H1 (cell line): ENCODE measurements around the gene TMEM120B. TPM values are rescaled to one million over a fixed set of nuclear protein-coding genes. Genes with fewer than 3 reads are reported as not detected.

Experiments used
- CTCF ChIA-PET: fragments of 300-600 bp; sonication (Branson Sonifier 250); formaldehyde crosslinking; loops from one replicate; lab custom pipeline; 2021; ENCODE audit not compliant: partially characterized antibody; lab: Charles Lee
- POLR2A ChIA-PET: fragments of 300-600 bp; sonication (Branson Sonifier 250); formaldehyde crosslinking; loops from one replicate; lab custom pipeline; 2021; ENCODE audit warnings: inconsistent platforms; ENCODE audit not compliant: partially characterized antibody; lab: Charles Lee
- DNase-seq, 2 experiments: peaks; one replicate each; pipeline versions ENCODE4 v3.0.0 to v3.0.0-alpha.2; 2010 to 2022; ENCODE audit warnings: low spot score in 2 of 2, low read depth in 1 of 2, mixed read lengths in 1 of 2
- FAIRE-seq: peaks from 2 replicates; lab custom pipeline; 2011; peaks lifted over from hg19 to GRCh38; lab: Jason Lieb, UNC
- H2AFZ ChIP-seq: 2 replicates; pipeline ENCODE4 v1.8.1; 2012; ENCODE audit warnings: low read length, inconsistent platforms
- H2AK5ac ChIP-seq: 2 replicates; pipeline ENCODE4 v1.6.1; 2013; ENCODE audit warnings: low read depth, low read length
- H2BK120ac ChIP-seq: replicated peaks from 2 replicates; pipeline ENCODE3; 2013; ENCODE audit warnings: low read depth, low read length, inconsistent platforms
- H2BK12ac ChIP-seq: 2 replicates; pipeline ENCODE4 v1.6.1; 2013; ENCODE audit warnings: low read depth, low read length
- H2BK15ac ChIP-seq: 2 replicates; pipeline ENCODE4 v1.6.1; 2013; ENCODE audit warnings: low read length
- H2BK20ac ChIP-seq: 2 replicates; pipeline ENCODE4 v1.6.1; 2013; ENCODE audit warnings: low read length
- H2BK5ac ChIP-seq: 2 replicates; pipeline ENCODE4 v1.6.1; 2013; ENCODE audit warnings: low read depth, low read length
- H3K14ac ChIP-seq: 2 replicates; pipeline ENCODE4 v1.6.1; 2013; ENCODE audit warnings: inconsistent platforms; ENCODE audit not compliant: insufficient read length
- H3K18ac ChIP-seq: 2 replicates; pipeline ENCODE4 v1.6.1; 2013; ENCODE audit warnings: low read length; ENCODE audit errors: extremely low read depth
- H3K23ac ChIP-seq: 2 replicates; pipeline ENCODE4 v1.6.1; 2013; ENCODE audit warnings: inconsistent platforms; ENCODE audit not compliant: insufficient read length
- H3K23me2 ChIP-seq: 2 replicates; pipeline ENCODE4 v1.6.1; 2013; ENCODE audit warnings: low read depth, low read length
- H3K27ac ChIP-seq: 2 replicates; pipeline ENCODE4 v1.6.1; 2011; ENCODE audit warnings: low read depth, low read length, inconsistent platforms
- H3K27me3 ChIP-seq, 4 experiments: replicated peaks in 1 of 4; 1 replicate in 1 of 4; 2 replicates in 3 of 4; pipeline versions ENCODE4 v1.6.1 to v1.8.1; 2011 to 2013; ENCODE audit warnings: low read length in 3 of 4, mild to moderate bottlenecking in 3 of 4, inconsistent platforms in 2 of 4, mixed read lengths in 2 of 4, moderate library complexity in 1 of 4; ENCODE audit not compliant: control insufficient read depth in 3 of 4, insufficient read depth in 3 of 4; ENCODE audit errors: extremely low read depth in 1 of 4
- H3K36me3 ChIP-seq, 4 experiments: 2 replicates each; pipeline versions ENCODE4 v1.6.1 to v1.8.1; 2011 to 2013; ENCODE audit warnings: mild to moderate bottlenecking in 4 of 4, low read length in 3 of 4, moderate library complexity in 2 of 4, control low read depth in 1 of 4, inconsistent platforms in 1 of 4; ENCODE audit not compliant: insufficient read depth in 4 of 4, control insufficient read depth in 2 of 4
- H3K4ac ChIP-seq: replicated peaks from 2 replicates; pipeline ENCODE3; 2013; ENCODE audit warnings: low read length, low read depth, mixed read lengths, inconsistent platforms; ENCODE audit not compliant: insufficient read length
- H3K4me1 ChIP-seq, 4 experiments: replicated peaks in 1 of 4; 1 replicate in 1 of 4; 2 replicates in 3 of 4; pipeline versions ENCODE4 v1.6.1 to v1.8.1; 2011 to 2013; ENCODE audit warnings: low read length in 3 of 4, inconsistent platforms in 2 of 4, mixed read lengths in 1 of 4; ENCODE audit not compliant: insufficient read depth in 4 of 4, control insufficient read depth in 3 of 4
- H3K4me2 ChIP-seq, 2 experiments: 2 replicates each; pipeline versions ENCODE4 v1.6.1 to v1.8.1; 2011 to 2013; ENCODE audit warnings: low read depth in 2 of 2, low read length in 2 of 2, control low read depth in 1 of 2, inconsistent platforms in 1 of 2, mild to moderate bottlenecking in 1 of 2; ENCODE audit not compliant: insufficient read depth in 1 of 2
- H3K4me3 ChIP-seq, 4 experiments: fragments of 200-600, 300-600 bp in 1 of 4; sonication (generic), shearing (Covaris generic), sonication (Bioruptor Twin) in 1 of 4; 2 replicates each; pipeline versions ENCODE4 v1.5.1 to v1.8.1; 2011 to 2016; ENCODE audit warnings: low read length in 4 of 4, low read depth in 3 of 4, control low read depth in 2 of 4, inconsistent platforms in 2 of 4, mild to moderate bottlenecking in 2 of 4, mixed read lengths in 1 of 4, moderate library complexity in 1 of 4; ENCODE audit not compliant: insufficient read depth in 2 of 4; ENCODE audit errors: extremely low read depth in 1 of 4
- H3K56ac ChIP-seq: replicated peaks from 2 replicates; pipeline ENCODE3; 2013; ENCODE audit warnings: low read depth, mild to moderate bottlenecking, mixed read lengths, low read length, inconsistent platforms; ENCODE audit not compliant: insufficient read length
- H3K79me1 ChIP-seq: 2 replicates; pipeline ENCODE4 v1.6.1; 2013; ENCODE audit warnings: low read depth, low read length, control low read depth
- H3K79me2 ChIP-seq, 2 experiments: 2 replicates each; pipeline versions ENCODE4 v1.6.1 to v1.8.1; 2012 to 2013; ENCODE audit warnings: low read length in 2 of 2, mild to moderate bottlenecking in 2 of 2, inconsistent platforms in 1 of 2; ENCODE audit not compliant: insufficient read depth in 2 of 2, control insufficient read depth in 1 of 2
- H3K9ac ChIP-seq, 4 experiments: replicated peaks in 1 of 4; 1 replicate in 1 of 4; 2 replicates in 3 of 4; pipeline versions ENCODE4 v1.6.1 to v1.8.1; 2011 to 2013; ENCODE audit warnings: low read depth in 3 of 4, low read length in 3 of 4, control low read depth in 2 of 4, mild to moderate bottlenecking in 2 of 4, moderate library complexity in 2 of 4, inconsistent platforms in 1 of 4; ENCODE audit errors: extremely low read depth in 1 of 4
- H3K9me3 ChIP-seq, 2 experiments: 2 replicates each; pipeline versions ENCODE4 v1.6.1 to v1.8.1; 2012 to 2013; ENCODE audit warnings: mild to moderate bottlenecking in 2 of 2, moderate library complexity in 2 of 2, control low read depth in 1 of 2, inconsistent platforms in 1 of 2, low read depth in 1 of 2, low read length in 1 of 2, mixed read lengths in 1 of 2; ENCODE audit not compliant: insufficient read depth in 2 of 2
- H4K20me1 ChIP-seq, 2 experiments: replicated peaks in 1 of 2; 2 replicates each; pipeline versions ENCODE3 to v1.8.1; 2011 to 2013; ENCODE audit warnings: inconsistent platforms in 2 of 2, low read length in 2 of 2, mild to moderate bottlenecking in 1 of 2; ENCODE audit not compliant: insufficient read depth in 2 of 2, control insufficient read depth in 1 of 2
- H4K5ac ChIP-seq: 2 replicates; pipeline ENCODE4 v1.6.1; 2013; ENCODE audit warnings: low read length, low read depth, mixed read lengths, inconsistent platforms; ENCODE audit not compliant: insufficient read length
- H4K8ac ChIP-seq: 2 replicates; pipeline ENCODE4 v1.8.0; 2013; ENCODE audit warnings: mild to moderate bottlenecking, moderate library complexity, low read length, inconsistent platforms; ENCODE audit not compliant: insufficient read depth; ENCODE audit errors: extremely low read depth
- H4K91ac ChIP-seq: replicated peaks from 2 replicates; pipeline ENCODE3; 2013; ENCODE audit warnings: low read length, mixed read lengths, inconsistent platforms; ENCODE audit not compliant: insufficient read length
- EGR1 ChIP-seq: IDR thresholded peaks from 2 replicates; pipeline ENCODE4 v1.6.1; 2011; ENCODE audit warnings: low read depth, low read length, borderline replicate concordance
- FOSL1 ChIP-seq: IDR thresholded peaks from 2 replicates; pipeline ENCODE4 v1.6.1; 2011; ENCODE audit warnings: mild to moderate bottlenecking, low read depth, low read length, moderate library complexity; ENCODE audit not compliant: insufficient read depth
- GTF2F1 ChIP-seq: IDR thresholded peaks from 2 replicates; pipeline ENCODE4 v1.6.1; 2012; ENCODE audit warnings: low read depth, low read length, improper control_type of control experiment, borderline replicate concordance
- JUND ChIP-seq: IDR thresholded peaks from 2 replicates; pipeline ENCODE4 v1.6.1; 2011; ENCODE audit warnings: mild to moderate bottlenecking, improper control_type of control experiment, low read length
- KDM1A ChIP-seq: fragments of 200-600, 300-600 bp; sonication (generic); IDR thresholded peaks from 2 replicates; pipeline ENCODE4 v1.7.1; 2016; ENCODE audit warnings: mild to moderate bottlenecking, low read length, borderline replicate concordance
- MAX ChIP-seq: IDR thresholded peaks from 2 replicates; pipeline ENCODE4 v1.6.1; 2012; ENCODE audit warnings: inconsistent platforms
- NANOG ChIP-seq: IDR thresholded peaks from 2 replicates; pipeline ENCODE4 v1.6.1; 2011; ENCODE audit warnings: low read length, low read depth, mild to moderate bottlenecking, inconsistent platforms; ENCODE audit not compliant: insufficient read depth, poor library complexity, severe bottlenecking
- RAD21 ChIP-seq, 2 experiments: IDR thresholded peaks in 1 of 2; conservative IDR thresholded peaks in 1 of 2; 2 replicates each; pipeline ENCODE4 v1.6.1; 2011; ENCODE audit warnings: low read depth in 2 of 2, low read length in 2 of 2, improper control_type of control experiment in 1 of 2, inconsistent platforms in 1 of 2, mild to moderate bottlenecking in 1 of 2, moderate library complexity in 1 of 2
- SIN3A ChIP-seq, 2 experiments: IDR thresholded peaks in 1 of 2; conservative IDR thresholded peaks in 1 of 2; 2 replicates each; pipeline ENCODE4 v1.6.1; 2011 to 2012; ENCODE audit warnings: low read length in 2 of 2, improper control_type of control experiment in 1 of 2, low read depth in 1 of 2, mild to moderate bottlenecking in 1 of 2
- TAF7 ChIP-seq: optimal IDR thresholded peaks from 2 replicates; pipeline ENCODE3; 2011; ENCODE audit warnings: low read depth, mild to moderate bottlenecking, inconsistent platforms, low read length, moderate library complexity, borderline replicate concordance
- WGBS, 2 experiments: shearing (Covaris generic) in 1 of 2; methylation state at CpG; one replicate each; pipeline versions ENCODE4 v1.1.6 to v1.1.7; 2013 to 2015; ENCODE audit warnings: low lambda C conversion rate in 2 of 2, mixed read lengths in 2 of 2, inconsistent platforms in 1 of 2, low coverage in 1 of 2, missing lambda C conversion rate in 1 of 2; ENCODE audit not compliant: insufficient replicate concordance in 2 of 2, insufficient coverage in 1 of 2, insufficient read length in 1 of 2; ENCODE audit errors: extremely low coverage in 1 of 2, missing lambda C conversion rate in 1 of 2; 5-methylcytosine and 5-hydroxymethylcytosine counted together
- polyA plus RNA-seq, 7 experiments: library from polyadenylated mRNA; depleted of rRNA in 3 of 7; stranded (reverse) in 5 of 7; unstranded in 2 of 7; fragments of >200 nt in 5 of 7; fragments of 200-250 nt in 2 of 7; gene quantifications; 1 replicate in 5 of 7; 2 replicates in 1 of 7; 4 replicates in 1 of 7; pipeline versions ENCODE4 v1.2.1 to v1.2.3, GENCODE V29; 2011 to 2013; ENCODE audit warnings: missing spikeins in 2 of 7, mixed read lengths in 2 of 7
- total RNA-seq: library from RNA; stranded (reverse); fragmentation: NEBNext Ultra II Directional; extraction: Animal tissue kit (Norgen Biotek cat#: 25700); gene quantifications from 2 replicates; pipeline ENCODE4 v1.2.1, GENCODE V29; 2021

Gene TMEM120B
- total and polyA plus RNA-seq, 2 of the 8 experiments (the other 6 are each of a cell fraction or from before 2014, with no cell fraction given), result 22.0 to 29.1 TPM

GRCh38 chr12:121751034-121751433 is 38.5 kb downstream of the TMEM120B start:
- Histone ChIP-seq H3K79me2 (no peaks in the 10 kb centered on the region), H3K36me3 (peaks cover 0 to 31% (median 6%) of the 10 kb centered on the region in 4 experiments; a peak in 4 of 8 replicates), H3K23me2 (peaks cover 10% of the 10 kb centered on the region; the same call in 1 of the 2 replicates), H2BK120ac (no peak overlapping the region), H3K4me1 (no peaks in the 10 kb centered on the region), H2BK12ac (no peak overlapping the region), H3K4ac (no peak overlapping the region), H4K5ac (no peak overlapping the region), H2BK20ac (no peak overlapping the region), H2AK5ac (no peak overlapping the region), H3K4me2 (no peak overlapping the region), H4K20me1 (peaks cover 3 to 16% of the 10 kb centered on the region in 2 experiments), H3K79me1 (no peaks in the 10 kb centered on the region), H2BK15ac (no peak overlapping the region), H3K56ac (no peak overlapping the region), H3K18ac (no peak overlapping the region), H3K27ac (no peak overlapping the region), H4K91ac (no peak overlapping the region), H2AFZ (no peak overlapping the region), H3K4me3 (no peak overlapping the region), H3K14ac (no peak overlapping the region), H3K9ac (no peak overlapping the region), H3K9me3 (no peaks in the 10 kb centered on the region), H2BK5ac (no peak overlapping the region), H4K8ac (no peak overlapping the region), H3K23ac (no peak overlapping the region), H3K27me3 (no peaks in the 10 kb centered on the region)
- no peak for TF ChIP-seq NANOG
- no peak for TF ChIP-seq SIN3A (conservative IDR thresholded peaks at IDR 0.05 in 1 of 2, IDR thresholded peaks at IDR 0.05 in 1 of 2; ENCODE audit: low read depth in 1 of 2, low read length in 2 of 2)
- no peak for TF ChIP-seq KDM1A
- TF ChIP-seq GTF2F1, result no peak
- TF ChIP-seq TAF7, result no peak
- no peak for TF ChIP-seq EGR1
- no peak for TF ChIP-seq JUND
- no peak for TF ChIP-seq FOSL1
- TF ChIP-seq RAD21 (IDR thresholded peaks at IDR 0.05 in 1 of 2, conservative IDR thresholded peaks at IDR 0.05 in 1 of 2; ENCODE audit: low read depth in 2 of 2, low read length in 2 of 2), result no peak
- no peak for TF ChIP-seq MAX
- 100% methylated on average over 1 of the region's 1 CpG; no CpG with 5 or more reads in 1 of the 2 experiments for WGBS, 2 experiments
- CTCF ChIA-PET, result no interaction called here
- POLR2A ChIA-PET, result no interaction called here
- DNase-seq, result no peak
- no peak for FAIRE-seq
